Activated CD4-positive, alpha-beta T cell treated with anti-CD3 and anti-CD28 coated beads, Interleukin-2, amount 50 U/mL, for 1 hour (primary cell): ENCODE measurements around the gene RAP2A.

Experiments used
- DNase-seq: peaks from one replicate; pipeline ENCODE4 v3.0.0-alpha.2; 2020

The RAP2A gene

DNA sequence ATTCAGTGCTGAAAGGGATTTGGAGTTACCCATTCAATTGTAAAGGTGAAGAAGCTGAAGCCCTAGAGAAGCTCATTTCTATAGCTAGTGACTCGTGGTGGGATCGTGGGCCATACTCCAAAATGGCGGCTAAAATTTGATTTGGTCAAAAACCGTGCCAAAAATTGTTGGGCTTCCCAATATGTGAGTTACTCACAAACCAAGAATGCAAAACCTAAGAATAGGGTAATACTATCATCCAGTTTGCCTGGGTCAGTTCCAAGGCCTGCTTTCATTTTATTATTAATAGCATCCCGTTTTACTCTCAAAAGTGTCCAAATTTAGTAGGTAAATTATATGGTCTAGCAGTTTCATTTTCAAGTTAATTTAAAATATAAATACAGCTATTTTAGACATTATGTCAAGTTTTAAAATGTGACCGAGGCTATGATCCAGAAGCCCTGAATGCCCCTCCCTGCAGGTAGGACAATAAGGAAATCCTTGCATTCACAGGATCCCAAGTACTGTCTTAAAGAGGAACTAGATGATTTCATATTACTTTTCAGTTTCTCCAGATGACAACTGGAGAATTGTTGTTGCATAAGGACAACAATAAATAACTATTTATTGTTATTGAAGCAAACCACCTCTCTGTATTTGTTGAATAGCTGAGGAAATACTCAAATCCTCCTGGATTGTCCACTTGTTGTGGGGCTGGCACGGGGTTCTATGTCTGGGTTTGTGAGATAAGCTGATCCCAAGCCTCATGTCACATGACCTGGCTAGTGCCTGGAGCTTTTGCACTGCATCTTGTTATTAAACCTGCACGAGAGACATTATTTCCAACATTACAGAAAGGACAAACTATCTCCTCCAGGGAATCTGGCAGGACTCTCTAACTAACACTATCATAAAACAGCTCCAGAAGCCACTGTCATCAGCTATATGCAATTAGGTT is 11.6 kb upstream of the RAP2A start:
- no peak for DNase-seq

DNA sequence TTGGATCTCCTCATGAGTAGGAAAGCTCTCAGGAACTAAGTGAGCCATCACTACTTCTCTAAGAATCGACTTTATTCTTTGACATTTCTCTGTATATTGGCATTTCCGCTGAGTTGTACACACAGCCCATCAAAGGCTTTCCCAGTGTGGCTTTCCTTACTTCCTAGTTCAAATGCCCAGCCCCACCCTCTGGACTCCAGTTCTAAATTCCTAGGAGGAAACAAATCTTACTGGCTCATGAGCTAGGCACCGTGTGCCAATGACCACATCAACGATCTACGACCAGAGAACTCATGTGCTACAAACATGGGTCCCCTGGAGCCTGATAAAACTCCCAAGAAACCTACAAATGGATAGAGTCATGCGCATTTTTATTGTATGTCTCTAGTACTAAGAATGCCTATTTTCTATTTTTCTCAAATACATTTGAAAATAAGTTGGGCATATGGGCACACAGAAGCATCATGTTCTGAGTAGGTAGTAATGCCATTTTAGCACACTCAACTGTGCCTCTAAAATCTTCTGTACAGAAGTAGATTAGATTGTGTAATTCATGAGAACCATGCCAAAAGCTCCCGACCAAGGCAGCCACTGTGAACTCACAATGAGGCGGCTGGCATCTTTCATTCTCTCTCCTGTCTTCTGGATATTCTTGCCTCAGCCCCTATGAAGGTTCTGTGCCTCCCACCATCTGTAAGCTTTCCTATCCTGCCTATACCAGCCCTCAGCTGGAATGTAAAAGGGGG is 10.5 kb upstream of the RAP2A start:
- no peak for DNase-seq

DNA sequence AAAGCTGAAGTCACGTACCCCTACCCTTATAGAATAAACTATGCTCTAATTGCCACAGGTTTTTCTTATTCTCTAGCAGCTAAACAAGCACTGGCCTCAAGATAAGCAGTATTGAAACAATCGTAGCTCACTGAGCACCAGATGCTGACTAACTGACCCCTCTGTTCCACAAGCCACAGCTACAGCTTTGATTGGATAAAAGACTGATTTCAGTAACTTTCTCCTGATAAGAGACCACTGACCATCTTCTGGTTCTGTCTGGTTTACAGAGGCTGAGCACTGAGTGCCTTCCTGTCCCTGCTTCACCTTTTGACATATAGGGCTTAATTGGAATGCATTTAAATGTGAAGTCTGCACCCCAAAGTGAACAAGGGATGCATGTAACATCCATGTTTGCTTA is 8.4 kb upstream of the RAP2A start:
- no peak for DNase-seq

DNA sequence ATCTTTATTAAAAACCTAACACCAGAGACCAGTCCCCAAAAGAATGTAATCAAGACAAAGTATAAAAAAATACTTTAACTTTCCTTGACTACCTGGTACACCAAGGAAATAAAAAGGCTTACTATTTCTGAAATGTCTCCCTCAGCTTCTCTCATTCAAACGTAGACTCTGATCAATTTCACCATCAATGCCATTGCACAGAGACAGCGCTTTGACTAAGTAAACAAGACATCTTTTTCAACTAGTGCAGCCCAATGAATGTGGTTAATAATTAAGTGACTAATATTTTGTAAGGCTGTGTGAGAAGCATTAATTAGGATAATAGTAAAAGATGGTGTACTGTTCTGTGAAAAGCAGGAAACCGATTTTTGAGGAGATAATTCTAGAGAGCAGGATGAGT is 7.3 kb upstream of the RAP2A start:
- DNase-seq = no peak

DNA sequence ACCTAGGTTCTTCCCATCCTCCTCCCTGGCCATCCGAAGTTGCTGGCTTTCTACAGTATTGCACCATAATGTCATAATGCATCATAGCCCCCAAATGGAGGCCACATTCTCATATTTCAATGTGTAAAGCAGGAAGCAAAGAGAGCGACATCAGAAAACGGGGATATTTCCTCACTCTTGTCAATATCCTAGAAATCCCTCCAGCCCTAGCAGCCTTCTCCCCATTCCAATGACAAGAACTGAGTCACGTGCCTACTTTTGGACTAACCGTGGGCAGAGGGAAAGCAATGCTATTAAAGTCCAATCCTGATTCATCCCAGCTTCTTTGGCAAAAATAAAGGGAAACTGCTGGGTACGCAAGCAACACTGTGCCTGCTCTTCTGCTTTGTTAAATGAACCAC is 4.3 kb upstream of the RAP2A start:
- no peak for DNase-seq

DNA sequence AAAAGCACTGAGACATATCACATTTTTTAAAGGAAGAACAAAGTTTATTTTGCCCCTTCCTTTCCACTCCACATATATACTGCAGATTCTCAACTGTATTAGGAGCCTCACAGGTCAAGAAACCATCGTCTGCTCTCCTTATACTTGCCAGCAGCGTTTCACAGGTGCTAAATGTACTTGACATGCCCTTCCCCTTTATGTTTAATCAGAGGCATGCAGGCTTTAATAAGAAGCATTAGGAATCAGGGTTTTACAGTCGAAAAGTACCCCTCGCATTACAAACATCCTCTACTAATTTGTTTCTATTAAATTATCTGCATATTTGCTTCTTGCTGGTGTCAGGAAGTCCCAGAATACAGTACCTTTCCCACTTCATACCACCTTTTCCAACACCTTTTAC is 3.7 kb upstream of the RAP2A start:
- DNase-seq = no peak

DNA sequence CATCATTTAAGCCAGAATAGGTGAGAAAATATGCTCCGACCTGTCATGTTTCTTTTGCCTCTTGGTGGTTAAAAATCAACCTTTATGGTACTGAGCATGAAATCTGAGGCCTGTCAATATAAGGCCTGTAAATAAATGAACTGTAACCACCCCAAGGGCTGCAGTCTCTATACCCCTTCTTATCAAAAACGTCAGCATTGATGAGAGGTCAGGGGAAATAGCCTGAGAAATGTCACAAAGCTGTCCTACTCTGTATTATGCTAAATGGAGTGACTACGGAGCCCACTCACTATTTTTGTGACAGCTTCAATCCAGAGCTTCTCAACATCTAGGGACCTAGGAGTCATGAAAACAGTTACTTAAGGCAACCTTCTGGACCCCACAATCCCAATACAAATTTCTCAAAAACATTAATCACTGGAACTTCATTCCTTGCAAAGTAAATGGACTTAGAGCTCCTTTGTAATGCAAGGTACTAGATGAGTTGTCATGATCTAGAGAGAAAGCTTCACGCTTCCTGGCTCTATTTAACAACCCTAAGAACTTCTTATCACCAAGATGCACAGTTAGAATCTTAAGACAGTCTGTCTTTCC is 2.7 kb upstream of the RAP2A start:
- DNase-seq = no peak

DNA sequence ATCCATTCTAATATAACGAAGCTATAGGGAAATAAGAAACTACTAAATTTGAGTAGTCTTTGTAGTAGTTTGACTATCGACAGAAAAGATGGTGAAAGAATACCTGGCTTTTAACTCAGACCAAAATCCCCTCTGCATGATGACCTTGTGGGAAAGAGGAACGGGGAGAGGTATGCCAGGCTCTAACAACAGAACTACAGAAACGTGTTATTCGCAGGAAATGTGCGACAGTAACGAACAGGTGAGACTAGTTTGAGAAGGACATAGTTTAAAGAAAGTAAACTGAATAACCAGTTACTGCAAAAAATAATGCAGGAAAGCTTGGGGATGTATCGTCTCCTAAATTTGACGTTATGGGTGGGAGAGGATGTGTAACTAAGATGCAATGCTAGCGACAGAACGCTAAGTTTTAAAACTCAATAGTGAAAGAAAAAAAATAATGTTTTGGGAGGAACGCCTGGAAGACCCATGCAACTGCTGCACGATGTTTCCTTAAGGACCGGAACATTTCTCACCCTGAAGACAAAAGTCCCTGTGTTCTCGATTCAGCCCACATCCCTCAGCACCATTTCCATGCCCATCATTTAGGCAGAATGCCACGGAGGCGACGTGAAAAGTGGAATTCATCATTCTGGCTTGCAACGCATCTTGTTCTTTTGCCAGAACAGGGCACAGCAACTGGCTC is 1.6 kb upstream of the RAP2A start:
- DNase-seq = no peak

DNA sequence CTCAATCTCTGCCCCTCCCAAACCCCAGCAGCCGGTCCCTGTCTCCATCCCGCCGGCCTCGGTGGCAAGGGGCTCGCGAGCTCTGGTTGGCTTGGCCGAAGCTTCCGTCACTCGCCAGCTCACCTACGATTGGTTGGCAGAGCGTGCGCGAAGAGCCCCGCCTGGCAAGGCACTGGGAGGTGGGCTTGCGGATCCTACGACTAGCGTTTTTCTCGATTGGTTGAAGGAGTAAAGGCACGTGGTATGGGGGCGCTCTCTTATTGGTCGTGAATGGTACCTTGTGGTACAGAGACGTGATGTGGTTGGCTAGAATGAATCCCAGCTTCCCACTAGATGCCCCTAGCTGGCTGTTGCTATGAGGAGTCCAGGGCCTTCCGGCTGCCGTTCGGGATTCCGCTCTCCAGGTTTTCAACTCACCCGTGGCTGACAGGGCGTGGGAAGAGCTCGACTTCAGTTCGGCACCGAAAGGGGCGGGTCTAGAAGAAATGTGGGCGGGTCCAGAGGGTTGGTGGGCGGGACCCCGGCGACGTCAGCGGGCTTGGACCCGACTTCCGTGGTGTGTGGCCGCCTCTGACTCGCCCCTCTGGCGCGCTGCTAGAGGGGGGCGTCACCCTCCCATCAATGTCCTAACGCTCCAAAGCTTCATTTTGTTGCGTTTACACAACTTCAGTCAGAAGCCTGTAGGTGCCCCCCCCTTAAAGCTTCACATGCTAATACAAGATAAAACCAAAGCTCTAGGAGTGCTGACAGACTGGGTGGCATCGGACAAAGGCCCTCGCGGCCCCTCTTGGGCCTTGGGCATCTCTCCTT is 847 bp upstream of the RAP2A start:
- peak; percentile 98 for DNase-seq

DNA sequence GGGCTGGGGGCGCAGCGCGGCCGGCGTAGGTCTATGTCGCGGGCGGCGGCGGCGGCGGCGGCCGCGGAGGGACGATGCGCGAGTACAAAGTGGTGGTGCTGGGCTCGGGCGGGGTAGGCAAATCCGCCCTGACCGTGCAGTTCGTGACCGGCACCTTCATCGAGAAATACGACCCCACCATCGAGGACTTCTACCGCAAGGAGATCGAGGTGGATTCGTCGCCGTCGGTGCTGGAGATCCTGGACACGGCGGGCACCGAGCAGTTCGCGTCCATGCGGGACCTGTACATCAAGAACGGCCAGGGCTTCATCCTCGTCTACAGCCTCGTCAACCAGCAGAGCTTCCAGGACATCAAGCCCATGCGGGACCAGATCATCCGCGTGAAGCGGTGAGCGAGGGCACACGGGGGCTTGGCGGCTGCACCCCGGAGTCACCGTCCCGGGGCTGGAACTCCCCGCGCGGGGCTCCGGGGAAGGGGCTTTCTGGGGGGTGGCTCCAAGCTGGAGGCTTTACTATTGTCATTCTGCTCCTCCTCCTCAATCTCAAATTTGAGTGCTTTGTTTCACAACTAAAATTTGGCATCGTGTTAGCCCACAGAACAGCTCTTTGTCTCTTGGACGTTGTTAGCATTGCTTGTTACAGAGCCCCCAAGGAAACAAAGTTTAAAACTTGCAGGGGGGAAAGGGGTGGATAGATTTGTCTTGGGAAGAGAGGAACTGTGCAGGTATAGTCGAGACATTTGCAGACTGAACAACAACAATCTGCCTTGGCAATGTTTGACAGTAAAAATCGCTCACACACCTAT is 630 bp downstream of the RAP2A start:
- DNase-seq = peak; percentile 22

DNA sequence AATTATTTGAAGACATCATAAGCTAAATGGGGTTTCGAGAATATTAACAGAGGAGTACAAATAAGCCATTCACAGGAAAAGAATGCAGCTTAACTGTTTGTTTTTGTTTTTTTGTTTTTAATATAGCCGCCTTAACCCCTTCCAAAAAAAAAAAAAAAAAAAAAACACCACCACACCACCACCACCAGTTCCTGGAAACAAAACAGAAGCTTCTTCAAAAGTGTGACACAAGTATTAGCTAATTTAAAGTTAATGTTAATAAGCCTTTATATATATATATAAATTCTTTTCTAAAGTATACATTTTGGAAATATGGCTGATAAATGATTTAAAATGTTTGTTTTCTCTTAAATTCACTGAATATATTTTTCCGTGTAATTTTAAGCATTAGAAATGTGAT is 1.4 kb downstream of the RAP2A start:
- no peak for DNase-seq

DNA sequence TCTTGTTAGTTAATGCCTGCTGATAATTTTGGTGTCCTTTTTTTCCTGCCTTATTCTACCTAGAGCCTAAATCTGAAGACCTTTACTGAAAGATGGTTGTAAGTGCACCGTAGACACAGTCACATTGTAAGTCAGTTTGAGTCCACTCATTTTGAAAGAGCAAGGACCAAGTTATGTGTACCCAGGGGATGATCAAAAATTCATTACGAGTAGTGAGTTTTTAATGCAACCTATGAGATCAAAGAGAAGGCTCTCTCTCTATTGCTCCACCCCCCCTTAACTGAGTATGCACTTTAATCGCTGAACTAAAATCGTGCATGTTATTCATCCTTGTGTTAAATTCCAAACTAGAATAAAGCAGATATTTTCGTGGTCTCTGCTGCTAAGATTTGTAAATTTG is 1.8 kb downstream of the RAP2A start:
- no peak for DNase-seq

DNA sequence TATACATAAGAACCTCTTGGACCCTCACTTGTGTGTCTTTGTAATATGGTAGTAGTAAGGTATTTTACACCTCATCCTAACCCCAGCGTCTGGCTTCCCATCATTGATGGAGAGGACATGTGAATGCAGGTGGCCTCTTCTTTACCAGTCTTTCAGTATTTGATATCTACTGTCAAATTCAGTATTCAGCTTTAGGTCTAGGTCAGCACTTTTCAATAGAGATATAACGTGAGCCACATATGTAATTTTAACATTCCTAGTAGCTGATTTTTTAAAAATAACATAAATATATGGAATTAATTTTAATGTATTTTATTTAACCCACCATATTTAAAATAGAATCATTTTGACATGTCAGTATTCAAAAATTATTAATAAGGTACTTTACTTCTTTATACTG is 2.9 kb downstream of the RAP2A start:
- DNase-seq = no peak

DNA sequence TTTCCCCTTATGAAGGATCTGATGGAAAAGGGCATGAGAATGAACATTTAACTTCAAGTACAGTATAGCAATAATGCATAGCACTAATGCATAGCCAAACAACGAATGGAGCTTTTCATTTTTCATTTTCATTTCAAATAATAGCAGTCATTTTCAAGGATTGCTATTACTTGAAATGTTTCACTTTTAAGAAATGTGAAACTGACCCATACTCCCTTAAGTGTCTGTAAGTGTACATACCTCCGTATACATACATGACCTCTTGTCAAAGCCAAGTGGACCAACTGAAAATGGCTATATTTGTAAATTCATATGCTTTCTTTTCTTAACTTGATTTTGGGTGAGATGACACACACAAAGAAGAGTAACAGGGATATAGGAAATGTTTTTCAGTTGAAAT is 3.8 kb downstream of the RAP2A start:
- no peak for DNase-seq

DNA sequence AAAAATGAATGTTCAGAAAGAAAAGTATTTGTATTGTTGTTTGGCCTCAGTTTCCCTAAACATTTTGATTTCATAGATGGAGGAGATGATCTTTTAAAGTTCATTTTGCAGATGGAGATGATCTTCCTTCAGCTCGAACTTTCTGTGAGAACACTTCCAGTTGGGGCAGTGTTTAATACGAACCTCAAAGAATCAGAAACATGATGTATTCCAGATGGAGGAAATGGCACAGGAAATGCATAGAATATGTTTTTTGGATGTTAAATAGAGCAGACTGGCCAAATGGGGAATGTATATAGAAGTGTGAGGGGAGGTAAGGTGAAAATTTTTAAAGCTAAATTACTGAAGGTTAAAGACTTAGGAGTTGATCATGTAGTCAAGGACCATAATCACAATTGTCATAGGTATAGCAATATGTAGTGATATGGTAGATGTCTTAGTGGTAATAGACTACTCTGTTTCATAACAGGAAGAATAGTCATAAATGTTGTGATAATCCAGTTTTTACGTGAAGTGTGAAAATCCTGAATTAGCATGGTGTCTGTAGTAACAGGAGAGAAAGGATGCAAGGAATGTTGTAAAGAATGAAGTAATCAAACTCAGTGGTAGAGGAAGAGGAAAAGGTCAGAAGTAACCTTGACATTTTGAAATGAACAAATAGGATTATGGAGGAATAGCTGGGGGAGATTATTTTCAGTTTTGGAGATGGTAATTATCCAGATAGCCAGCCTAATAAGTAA is 5.1 kb downstream of the RAP2A start:
- no peak for DNase-seq

DNA sequence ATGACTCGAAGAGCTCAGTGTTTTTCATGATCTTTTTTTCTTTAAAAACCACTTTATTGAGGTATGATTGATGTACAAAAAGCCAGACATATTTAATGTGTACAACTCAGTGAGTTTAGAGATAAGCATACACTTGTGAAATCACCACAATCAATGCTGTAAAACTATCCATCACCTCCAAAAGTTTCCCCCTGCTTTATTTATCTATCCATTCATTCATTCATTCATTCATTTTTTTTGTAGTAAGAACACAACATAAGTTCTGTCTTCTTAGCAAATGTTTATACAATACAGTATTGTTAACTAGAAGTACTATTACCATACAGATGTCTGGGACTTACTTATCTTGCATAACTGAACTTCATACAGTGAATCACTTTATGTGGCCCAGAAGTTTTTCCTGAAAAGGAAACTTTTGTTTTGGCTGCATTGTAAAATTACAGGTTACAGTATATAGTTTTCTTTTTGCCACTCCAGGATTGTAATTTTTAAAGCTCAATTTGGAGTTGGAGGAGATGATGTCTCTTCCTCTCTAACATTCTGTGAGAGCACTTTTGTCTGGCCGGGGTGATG is 6.7 kb downstream of the RAP2A start:
- no peak for DNase-seq

DNA sequence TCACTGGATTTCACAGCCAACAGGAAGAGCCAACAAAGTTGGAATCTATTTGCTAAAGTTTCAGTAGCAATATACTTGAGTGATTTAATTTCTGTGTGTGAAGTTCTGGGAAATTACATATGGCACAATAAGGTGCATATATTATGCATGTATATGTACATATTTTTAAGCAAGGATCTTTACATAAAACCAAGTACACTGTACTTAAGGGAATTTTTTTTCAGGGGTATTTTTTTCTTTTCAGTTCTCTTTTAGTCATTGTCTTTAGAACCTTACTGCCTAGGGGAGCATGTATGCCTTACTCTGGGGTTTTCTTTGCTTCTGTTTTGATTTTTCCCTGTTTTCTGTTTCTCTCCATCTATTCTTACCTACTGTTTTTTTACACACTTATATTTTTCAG is 7.4 kb downstream of the RAP2A start:
- no peak for DNase-seq

DNA sequence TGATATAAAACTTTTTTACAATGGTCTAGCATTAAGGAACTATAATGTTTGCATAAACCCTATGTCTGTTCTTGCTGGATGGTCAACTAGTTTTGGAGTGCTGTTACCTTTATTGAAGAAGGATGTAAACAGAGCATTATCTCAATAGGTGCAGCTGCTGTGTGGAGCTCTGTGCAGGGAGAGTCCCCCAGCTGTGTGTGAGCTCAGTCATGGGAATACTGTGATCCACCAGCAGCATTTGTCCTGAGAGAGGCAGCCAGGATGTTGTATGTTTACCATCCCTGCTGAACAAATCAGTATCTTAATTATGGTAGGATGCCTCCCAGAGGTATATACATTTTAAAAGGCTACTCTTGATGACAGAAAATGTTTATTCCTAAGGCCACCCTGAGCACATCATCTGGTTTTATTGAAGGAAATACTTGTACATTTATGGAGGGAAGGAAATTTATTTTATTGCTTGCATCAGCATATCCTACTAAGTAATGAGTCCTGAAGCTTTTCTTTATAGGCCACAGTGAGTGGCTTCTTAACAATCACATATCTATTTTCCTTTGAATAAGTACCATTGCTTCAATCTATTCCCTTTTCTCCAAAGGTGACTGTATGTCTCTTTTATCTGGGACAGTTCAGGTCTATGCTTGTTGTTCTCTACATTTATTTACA is 11.7 kb downstream of the RAP2A start:
- DNase-seq = no peak

DNA sequence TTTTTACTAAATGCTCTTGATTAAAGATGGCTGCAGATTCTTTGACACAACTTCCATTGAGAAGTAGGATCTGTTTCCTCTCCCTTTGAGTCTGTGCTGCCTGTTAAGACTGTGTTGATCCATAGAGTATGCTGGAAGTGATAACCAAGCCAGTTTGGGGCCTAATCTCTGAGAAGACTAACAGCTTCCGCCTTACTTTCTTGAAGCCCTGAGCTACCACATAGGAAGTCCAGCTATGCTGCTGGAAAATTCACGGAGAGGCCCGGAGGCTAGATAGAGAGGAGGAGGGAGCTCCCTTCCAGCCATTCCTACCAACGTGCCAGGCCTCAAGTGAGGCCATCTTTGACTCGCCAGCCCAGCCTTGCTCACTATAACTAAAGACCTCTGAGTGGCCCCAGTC is 12.5 kb downstream of the RAP2A start:
- no peak for DNase-seq
